ENCODE results near the gene PYCARD.

PYCARD gene

DNA sequence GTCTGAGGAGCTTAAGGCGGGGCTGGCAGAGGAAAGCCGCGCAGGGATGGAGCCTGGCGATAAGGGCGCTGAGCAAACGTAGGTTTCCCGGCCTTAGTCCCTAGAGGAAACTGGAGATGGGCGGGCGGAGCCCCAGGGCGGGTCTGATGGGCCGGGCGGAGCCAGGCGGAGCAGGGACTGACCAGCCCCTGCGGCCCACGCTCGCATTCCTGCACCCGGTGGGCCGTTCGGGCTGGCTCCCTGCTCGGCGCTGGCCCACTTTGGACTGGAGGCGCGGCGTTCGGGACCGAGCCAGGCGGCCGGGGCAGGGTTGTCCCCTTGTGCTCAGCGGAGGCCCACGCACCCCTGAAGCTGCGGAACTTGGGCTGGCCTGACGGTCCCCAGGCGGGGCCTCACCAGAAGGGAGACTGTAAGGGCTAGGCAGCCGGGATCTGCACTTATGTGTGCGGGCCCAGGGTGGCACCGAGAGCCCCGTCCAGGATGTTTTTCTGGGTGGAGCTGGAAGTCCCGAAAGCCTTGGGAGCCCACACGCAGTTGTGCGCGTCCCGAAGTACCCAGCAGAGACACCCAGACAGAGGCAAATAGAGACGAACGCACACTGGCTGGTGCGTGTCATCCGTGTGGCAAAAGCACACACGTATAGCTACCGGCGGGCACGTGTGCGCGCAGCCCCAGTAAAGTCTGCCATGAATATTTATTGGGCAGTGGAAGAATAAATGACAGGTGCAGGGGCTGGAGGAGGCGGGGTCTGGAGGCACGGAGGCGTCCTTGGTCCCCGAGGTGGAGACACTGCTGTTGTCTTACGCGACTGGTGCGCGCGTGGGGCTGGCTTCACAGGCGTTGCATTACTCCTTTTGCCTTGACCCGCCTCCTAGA, 13.0 kb upstream of the PYCARD start:
- Histone ChIP-seq H3K27me3 (replicated peaks; ENCODE audit: control insufficient read depth, insufficient read depth, low read length, poor library complexity, severe bottlenecking) (peaks cover 30% of the 10 kb centered on the region), H3K4me3 (ENCODE audit: insufficient read depth, low read depth, low read length, poor library complexity, severe bottlenecking) (peak overlapping the region; percentile 48), H3K9me3 (ENCODE audit: control insufficient read depth, low read length) (no peaks in the 10 kb centered on the region), H3K27ac (ENCODE audit: insufficient read depth, low read length, poor library complexity, severe bottlenecking) (no peak overlapping the region), H3K36me3 (ENCODE audit: control insufficient read depth, insufficient read depth, low read length) (no peaks in the 10 kb centered on the region), H3K4me1 (ENCODE audit: control insufficient read depth, insufficient read depth, low read length, poor library complexity, severe bottlenecking) (peaks cover 26% of the 10 kb centered on the region)
- no peak for DNase-seq

DNA sequence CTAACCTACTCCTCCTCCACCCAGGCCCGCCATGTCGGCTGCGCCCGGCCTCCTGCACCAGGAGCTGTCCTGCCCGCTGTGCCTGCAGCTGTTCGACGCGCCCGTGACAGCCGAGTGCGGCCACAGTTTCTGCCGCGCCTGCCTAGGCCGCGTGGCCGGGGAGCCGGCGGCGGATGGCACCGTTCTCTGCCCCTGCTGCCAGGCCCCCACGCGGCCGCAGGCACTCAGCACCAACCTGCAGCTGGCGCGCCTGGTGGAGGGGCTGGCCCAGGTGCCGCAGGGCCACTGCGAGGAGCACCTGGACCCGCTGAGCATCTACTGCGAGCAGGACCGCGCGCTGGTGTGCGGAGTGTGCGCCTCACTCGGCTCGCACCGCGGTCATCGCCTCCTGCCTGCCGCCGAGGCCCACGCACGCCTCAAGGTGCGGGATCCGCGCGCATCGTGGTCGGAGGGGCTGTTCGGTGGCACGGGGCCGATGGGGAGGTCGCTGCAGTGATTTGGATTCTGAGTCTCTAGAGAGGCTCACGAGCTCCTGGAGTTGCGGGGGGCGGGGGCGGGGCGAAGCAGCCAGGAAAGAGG, 12.2 kb upstream of the PYCARD start:
- DNase-seq = no peak
- H3K27me3 ChIP-seq (replicated peaks; ENCODE audit: control insufficient read depth, insufficient read depth, low read length, poor library complexity, severe bottlenecking) = peaks cover 30% of the 10 kb centered on the region
- peaks cover 26% of the 10 kb centered on the region for H3K4me1 ChIP-seq (ENCODE audit: control insufficient read depth, insufficient read depth, low read length, poor library complexity, severe bottlenecking)

DNA sequence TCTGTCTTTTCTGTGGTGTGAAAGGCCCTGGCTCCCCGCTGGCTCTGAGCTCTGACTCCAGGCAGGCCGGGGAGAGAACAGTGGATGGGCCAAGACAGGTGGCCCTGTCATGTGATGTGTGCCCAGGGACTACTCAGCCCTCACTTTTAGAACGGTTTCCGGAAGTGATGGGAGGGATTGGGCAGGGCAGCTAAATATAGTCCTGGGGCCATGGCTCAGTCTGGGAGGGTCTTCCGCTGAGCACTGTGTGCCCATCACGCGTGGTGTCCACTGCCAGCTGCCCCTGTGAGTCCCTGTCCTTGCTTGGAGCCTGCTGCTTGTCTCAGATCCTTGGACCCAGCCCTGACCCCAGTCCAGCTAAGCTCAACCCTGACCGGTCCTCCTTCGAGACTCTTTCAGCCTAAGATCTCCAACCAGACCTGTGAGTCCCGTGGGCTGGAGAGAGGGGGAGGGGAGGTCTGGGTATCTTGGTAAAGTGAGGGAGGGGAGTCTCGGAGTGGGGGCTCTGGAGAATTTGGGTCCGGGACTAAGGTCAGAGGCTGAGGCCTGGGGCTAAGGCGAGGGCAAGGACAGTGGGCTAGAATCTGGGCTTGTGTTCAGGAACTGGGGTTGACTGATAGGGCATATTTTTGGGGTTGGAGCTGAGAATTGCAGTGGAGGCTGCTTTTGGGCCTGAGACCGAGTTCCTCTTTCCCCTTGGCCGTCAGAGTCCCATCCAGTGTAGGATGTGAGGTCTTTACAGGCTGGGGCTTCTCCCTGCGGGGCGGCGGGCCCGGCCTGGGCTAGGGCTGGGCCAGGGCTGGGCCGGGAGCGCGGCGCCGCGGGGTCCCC, 11.5 kb upstream of the PYCARD start, which contains the start of gene TRIM72:
Gene TRIM72 (plus strand): TSS at position 243 of the 831 bp plus-strand sequence. CDS start 620 bp downstream, outside the sequence.
- Histone ChIP-seq H3K36me3 (ENCODE audit: control insufficient read depth, insufficient read depth, low read length) (no peaks in the 10 kb centered on the region), H3K9me3 (ENCODE audit: control insufficient read depth, low read length) (no peaks in the 10 kb centered on the region), H3K27me3 (replicated peaks; ENCODE audit: control insufficient read depth, insufficient read depth, low read length, poor library complexity, severe bottlenecking) (peaks cover 30% of the 10 kb centered on the region), H3K4me3 (ENCODE audit: insufficient read depth, low read depth, low read length, poor library complexity, severe bottlenecking) (peak within 1 kb of the TSS; percentile 48), H3K4me1 (ENCODE audit: control insufficient read depth, insufficient read depth, low read length, poor library complexity, severe bottlenecking) (peaks cover 26% of the 10 kb centered on the region), H3K27ac (ENCODE audit: insufficient read depth, low read length, poor library complexity, severe bottlenecking) (no peak within 1 kb of the TSS)
- no peak for DNase-seq

More for the DNA sequence above, 12.2 kb upstream of the PYCARD start:
- H3K27ac ChIP-seq (ENCODE audit: insufficient read depth, low read length, poor library complexity, severe bottlenecking) = no peak overlapping the region
- no peaks in the 10 kb centered on the region for H3K36me3 ChIP-seq (ENCODE audit: control insufficient read depth, insufficient read depth, low read length)
- H3K4me3 ChIP-seq (ENCODE audit: insufficient read depth, low read depth, low read length, poor library complexity, severe bottlenecking) = peak overlapping the region; percentile 48
- H3K9me3 ChIP-seq (ENCODE audit: control insufficient read depth, low read length) = no peaks in the 10 kb centered on the region

GRCh38 chr16:31213342-31213741, 10.8 kb upstream of the PYCARD start:
- H3K4me1 ChIP-seq (ENCODE audit: control insufficient read depth, insufficient read depth, low read length, poor library complexity, severe bottlenecking) = peaks cover 26% of the 10 kb centered on the region
- H3K27ac ChIP-seq (ENCODE audit: insufficient read depth, low read length, poor library complexity, severe bottlenecking) = no peak overlapping the region
- DNase-seq = no peak
- H3K4me3 ChIP-seq (ENCODE audit: insufficient read depth, low read depth, low read length, poor library complexity, severe bottlenecking) = no peak overlapping the region
- H3K9me3 ChIP-seq (ENCODE audit: control insufficient read depth, low read length) = no peaks in the 10 kb centered on the region
- H3K36me3 ChIP-seq (ENCODE audit: control insufficient read depth, insufficient read depth, low read length) = no peaks in the 10 kb centered on the region
- peaks cover 30% of the 10 kb centered on the region for H3K27me3 ChIP-seq (replicated peaks; ENCODE audit: control insufficient read depth, insufficient read depth, low read length, poor library complexity, severe bottlenecking)

- Histone ChIP-seq H3K27ac (ENCODE audit: insufficient read depth, low read length, poor library complexity, severe bottlenecking) (no peak overlapping the region), H3K36me3 (ENCODE audit: control insufficient read depth, insufficient read depth, low read length) (no peaks in the 10 kb centered on the region)
These were observed 4.2 kb upstream of the PYCARD start for GRCh38 chr16:31206776-31207175.

GRCh38 chr16:31204871-31205666, 2.5 kb upstream of the PYCARD start:
- Histone ChIP-seq H3K36me3 (ENCODE audit: control insufficient read depth, insufficient read depth, low read length) (no peaks in the 10 kb centered on the region), H3K27ac (ENCODE audit: insufficient read depth, low read length, poor library complexity, severe bottlenecking) (no peak overlapping the region), H3K4me3 (ENCODE audit: insufficient read depth, low read depth, low read length, poor library complexity, severe bottlenecking) (no peak overlapping the region), H3K27me3 (replicated peaks; ENCODE audit: control insufficient read depth, insufficient read depth, low read length, poor library complexity, severe bottlenecking) (no peaks in the 10 kb centered on the region), H3K4me1 (ENCODE audit: control insufficient read depth, insufficient read depth, low read length, poor library complexity, severe bottlenecking) (peaks cover 26% of the 10 kb centered on the region), H3K9me3 (ENCODE audit: control insufficient read depth, low read length) (no peaks in the 10 kb centered on the region)
- DNase-seq = no peak

More at GRCh38 chr16:31206776-31207175, 4.2 kb upstream of the PYCARD start:
- DNase-seq = no peak
- no peak overlapping the region for H3K4me3 ChIP-seq (ENCODE audit: insufficient read depth, low read depth, low read length, poor library complexity, severe bottlenecking)
- no peaks in the 10 kb centered on the region for H3K9me3 ChIP-seq (ENCODE audit: control insufficient read depth, low read length)
- H3K4me1 ChIP-seq (ENCODE audit: control insufficient read depth, insufficient read depth, low read length, poor library complexity, severe bottlenecking) = peaks cover 9% of the 10 kb centered on the region
- H3K27me3 ChIP-seq (replicated peaks; ENCODE audit: control insufficient read depth, insufficient read depth, low read length, poor library complexity, severe bottlenecking) = no peaks in the 10 kb centered on the region

GRCh38 chr16:31201582-31202413, 762 bp downstream of the PYCARD start:
- H3K27ac ChIP-seq (ENCODE audit: insufficient read depth, low read length, poor library complexity, severe bottlenecking) = peak overlapping the region; percentile 53
- no peaks in the 10 kb centered on the region for H3K36me3 ChIP-seq (ENCODE audit: control insufficient read depth, insufficient read depth, low read length)
- H3K4me3 ChIP-seq (ENCODE audit: insufficient read depth, low read depth, low read length, poor library complexity, severe bottlenecking) = peak overlapping the region; percentile 87
- no peaks in the 10 kb centered on the region for H3K9me3 ChIP-seq (ENCODE audit: control insufficient read depth, low read length)
- H3K27me3 ChIP-seq (replicated peaks; ENCODE audit: control insufficient read depth, insufficient read depth, low read length, poor library complexity, severe bottlenecking) = no peaks in the 10 kb centered on the region
- peaks cover 34% of the 10 kb centered on the region for H3K4me1 ChIP-seq (ENCODE audit: control insufficient read depth, insufficient read depth, low read length, poor library complexity, severe bottlenecking)
- DNase-seq = peak in 2 of 3 donors; percentile 21 to 28

GRCh38 chr16:31200821-31201568, 1.6 kb downstream of the PYCARD start:
- Histone ChIP-seq H3K9me3 (ENCODE audit: control insufficient read depth, low read length) (no peaks in the 10 kb centered on the region), H3K4me1 (ENCODE audit: control insufficient read depth, insufficient read depth, low read length, poor library complexity, severe bottlenecking) (peaks cover 34% of the 10 kb centered on the region), H3K27ac (ENCODE audit: insufficient read depth, low read length, poor library complexity, severe bottlenecking) (peak overlapping the region; percentile 53), H3K27me3 (replicated peaks; ENCODE audit: control insufficient read depth, insufficient read depth, low read length, poor library complexity, severe bottlenecking) (no peaks in the 10 kb centered on the region), H3K4me3 (ENCODE audit: insufficient read depth, low read depth, low read length, poor library complexity, severe bottlenecking) (peak overlapping the region; percentile 87), H3K36me3 (ENCODE audit: control insufficient read depth, insufficient read depth, low read length) (peaks cover 4% of the 10 kb centered on the region)
- DNase-seq = peak in 2 of 3 donors; percentile 26 to 31

Measured in effector memory CD4-positive, alpha-beta T cell (primary cell).